ENCODE data around the gene AOC3. TPM values are rescaled to one million over a fixed set of nuclear protein-coding genes. Genes with fewer than 3 reads are reported as not detected.

Gene AOC3
- total and polyA plus RNA-seq, 2 of the 13 experiments (the other 11 are each of a cell fraction or from before 2014, with no cell fraction given) = 8.7 to 51.7 TPM

GRCh38 chr17:42832213-42832933 is 18.6 kb upstream of the AOC3 start (continued):
- TF ChIP-seq POGK (CRISPR knock-in tag; conservative IDR thresholded peaks at IDR 0.05) (no peak), CREBL2 (CRISPR knock-in tag; IDR thresholded peaks at IDR 0.05; ENCODE audit: borderline replicate concordance) (no peak), ZNF503 (CRISPR knock-in tag; IDR thresholded peaks at IDR 0.05) (no peak), EZH2 (conservative IDR thresholded peaks at IDR 0.05; ENCODE audit: low read depth, low read length) (no peak), FIP1L1 (IDR thresholded peaks at IDR 0.05; ENCODE audit: borderline replicate concordance, insufficient read depth, low read depth, low read length) (no peak), ZNF883 (CRISPR knock-in tag; IDR thresholded peaks at IDR 0.05; ENCODE audit: not compliant biosample characterization) (no peak), ZNF430 (CRISPR knock-in tag; IDR thresholded peaks at IDR 0.05) (no peak; the same call in 1 of the 2 replicates), NFATC3 (CRISPR knock-in tag; IDR thresholded peaks at IDR 0.05) (no peak), ZNF562 (CRISPR knock-in tag; IDR thresholded peaks at IDR 0.05; ENCODE audit: borderline replicate concordance) (no peak), ZNF782 (CRISPR knock-in tag; IDR thresholded peaks at IDR 0.05; ENCODE audit: borderline replicate concordance) (no peak), STAT6 (CRISPR knock-in tag; IDR thresholded peaks at IDR 0.05; ENCODE audit: borderline replicate concordance) (0 out of 2 replicates have a peak, but pooled peaks have one; percentile 77), SAP130 (CRISPR knock-in tag; IDR thresholded peaks at IDR 0.05; ENCODE audit: low read depth) (peak; percentile 79), NFAT5 (CRISPR knock-in tag; IDR thresholded peaks at IDR 0.05) (no peak), ZSCAN30 (CRISPR knock-in tag; IDR thresholded peaks at IDR 0.05) (no peak), NFIB (CRISPR knock-in tag; IDR thresholded peaks at IDR 0.05; ENCODE audit: borderline replicate concordance) (no peak)

Data from HepG2 (cell line).